Measurements from ENCODE around the gene MTHFD1L. TPM values are rescaled to one million over a fixed set of nuclear protein-coding genes. Genes with fewer than 3 reads are reported as not detected.

The MTHFD1L gene
- total and polyA plus RNA-seq, 2 of the 4 experiments (the other 2 are of a cell fraction): 43.5 to 53.2 TPM

- Histone ChIP-seq H3K9me1 (ENCODE audit: insufficient read depth, low read length) (peaks cover 22% of the 10 kb centered on the region), H3K79me1 (ENCODE audit: low read depth in 1 of 2, low read length in 2 of 2) (peaks cover 26 to 53% of the 10 kb centered on the region in 2 experiments), H3K4ac (ENCODE audit: low read depth, low read length) (peak overlapping the region; percentile 8; the same call in 1 of the 2 replicates), H2AK5ac (ENCODE audit: low read depth, low read length) (peak overlapping the region; percentile 47), H3K14ac (replicated peaks; ENCODE audit: low read depth, low read length) (no peak overlapping the region), H2BK20ac (ENCODE audit: low read depth, low read length) (peak overlapping the region; percentile 37; the same call in 1 of the 2 replicates), H3K9me3 (ENCODE audit: control insufficient read depth, insufficient read depth, low read length) (no peaks in the 10 kb centered on the region), H3K56ac (ENCODE audit: extremely low read depth, insufficient read depth, low read length) (no peak overlapping the region), H2AFZ (replicated peaks; ENCODE audit: low read length, poor library complexity) (no peak overlapping the region), H3K23ac (ENCODE audit: low read depth, low read length) (no peak overlapping the region), H3K9ac (ENCODE audit: low read depth, low read length) (no peak overlapping the region), H2BK5ac (ENCODE audit: low read depth, low read length, poor library complexity, severe bottlenecking) (peak overlapping the region; percentile 64), H2BK15ac (ENCODE audit: low read depth, low read length) (no peak overlapping the region), H3K4me1 (ENCODE audit: control insufficient read depth, insufficient read depth, low read length) (peaks cover 12% of the 10 kb centered on the region), H4K91ac (ENCODE audit: insufficient read depth, low read depth, low read length) (peak overlapping the region; percentile 11; the same call in 1 of the 2 replicates), H3K27me3 (ENCODE audit: control insufficient read depth, insufficient read depth, low read length) (no peaks in the 10 kb centered on the region), H4K20me1 (ENCODE audit: insufficient read depth, low read length) (0 out of 2 replicates have a peak, but pooled peaks cover 7% of the 10 kb centered on the region), H4K8ac (ENCODE audit: low read depth in 2 of 2, low read length in 2 of 2) (peak overlapping the region in 1 of 2 experiments; percentile 39; a peak in 1 of 4 replicates), H3K36me3 (ENCODE audit: control insufficient read depth, insufficient read depth, low read length) (peaks cover 20% of the 10 kb centered on the region; the same call in 1 of the 2 replicates), H3K4me3 (ENCODE audit: insufficient read depth, low read depth, low read length) (no peak overlapping the region), H2BK120ac (ENCODE audit: low read depth, low read length) (peak overlapping the region; percentile 20; the same call in 1 of the 2 replicates), H2AK9ac (replicated peaks; ENCODE audit: low read depth, low read length, poor library complexity) (no peak overlapping the region), H3K4me2 (ENCODE audit: low read depth, low read length) (no peak overlapping the region), H3K18ac (ENCODE audit: low read depth, low read length) (0 out of 2 replicates have a peak overlapping the region, but pooled peaks have one; percentile 40), H4K5ac (ENCODE audit: low read depth, low read length) (no peak overlapping the region; the same call in 1 of the 2 replicates), H3K27ac (ENCODE audit: insufficient read depth, low read length) (peak overlapping the region; percentile 41)
- TF ChIP-seq ELK1 (IDR thresholded peaks at IDR 0.05; ENCODE audit: borderline replicate concordance, low read depth, low read length) (no peak), NFE2L2 (IDR thresholded peaks at IDR 0.05; ENCODE audit: low read depth, low read length) (no peak), SMC3 (IDR thresholded peaks at IDR 0.05; ENCODE audit: low read depth, low read length) (no peak), RFX5 (IDR thresholded peaks at IDR 0.05; ENCODE audit: low read depth, low read length) (no peak), RAD21 (IDR thresholded peaks at IDR 0.05; ENCODE audit: low read length) (no peak), MAFK (IDR thresholded peaks at IDR 0.05; ENCODE audit: low read depth, low read length) (no peak)
- no peak for ATAC-seq (ENCODE audit: low read depth)
- ChIA-PET CTCF (no interaction called here), POLR2A (ENCODE audit: unreplicated experiment) (no interaction called here)
- dilution Hi-C loops (cut with HindIII; ENCODE audit: low sequenced_read_pairs, unreplicated experiment) (no loop called here), in situ Hi-C loops (cut with MboI; ENCODE audit: low sequenced_read_pairs) (loop anchor here (25.0 kb wide), 1 partner anchor 1221 kb away; no protein-coding TSS in a partner anchor), intact Hi-C loops (cut with micrococcal nuclease) (no loop called here)
- no CpG with 5 or more reads among the region's 9 CpGs for WGBS, 2 experiments (ENCODE audit: extremely low coverage in 2 of 2, insufficient read length in 1 of 2)
- no peak for DNase-seq
- no TSS peak for BruUV-seq (replicated peaks)
Measured at GRCh38 chr6:151058021-151058733, 192.7 kb downstream of the MTHFD1L start.
